ENCODE results near the gene ILF2.
"Not testable (repeated sequence)": the region's sequence is repeated elsewhere in the genome, so short reads cannot be mapped to it uniquely, and the experiment has no call there.

GRCh38 chr1:153668672-153669071 is 2.1 kb downstream of the ILF2 start:
- TF ChIP-seq CTCF, POLR2A (IDR thresholded peaks at IDR 0.05): not testable (repeated sequence)

All from thyroid gland (tissue), 4 donors.